A673 (cell line): ENCODE data around the gene RAB36.

Source experiments
- EZH2 ChIP-seq: fragments of 200-600 bp; sonication (generic); IDR thresholded peaks from 2 replicates; pipeline ENCODE4 v1.6.1; 2017; ENCODE audit warnings: borderline replicate concordance, low read depth, mild to moderate bottlenecking, mixed read lengths, antibody characterized with exemption, low read length; ENCODE audit not compliant: poor library complexity, severe bottlenecking
- TF ChIP-seq, protein P1 (sequence below): fragments of 300-800, 200-600 bp; sonication (generic); conservative IDR thresholded peaks from 2 replicates; pipeline ENCODE4 v1.5.1; 2017; ENCODE audit warnings: low read depth, mild to moderate bottlenecking, antibody characterized with exemption, low read length, moderate library complexity, mixed read lengths

DNA sequence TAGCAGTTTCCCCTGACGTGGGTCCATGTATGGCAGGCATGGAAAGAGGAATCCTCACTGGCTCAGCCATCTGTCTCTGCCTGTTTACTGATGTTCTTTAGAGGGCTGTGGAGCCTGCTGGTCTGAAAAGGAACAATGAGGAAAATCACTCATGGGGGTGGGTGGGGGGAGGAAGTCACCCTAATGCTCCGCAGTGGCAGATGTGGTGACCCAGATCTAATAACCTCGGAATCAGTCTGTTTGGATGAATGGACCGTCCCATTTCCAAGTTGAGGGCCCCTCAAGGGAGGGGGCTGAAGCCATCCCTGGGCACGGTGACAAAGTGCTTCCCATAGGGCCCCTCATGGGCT, 39.5 kb downstream of the RAB36 start:
- TF ChIP-seq, protein P1, sequence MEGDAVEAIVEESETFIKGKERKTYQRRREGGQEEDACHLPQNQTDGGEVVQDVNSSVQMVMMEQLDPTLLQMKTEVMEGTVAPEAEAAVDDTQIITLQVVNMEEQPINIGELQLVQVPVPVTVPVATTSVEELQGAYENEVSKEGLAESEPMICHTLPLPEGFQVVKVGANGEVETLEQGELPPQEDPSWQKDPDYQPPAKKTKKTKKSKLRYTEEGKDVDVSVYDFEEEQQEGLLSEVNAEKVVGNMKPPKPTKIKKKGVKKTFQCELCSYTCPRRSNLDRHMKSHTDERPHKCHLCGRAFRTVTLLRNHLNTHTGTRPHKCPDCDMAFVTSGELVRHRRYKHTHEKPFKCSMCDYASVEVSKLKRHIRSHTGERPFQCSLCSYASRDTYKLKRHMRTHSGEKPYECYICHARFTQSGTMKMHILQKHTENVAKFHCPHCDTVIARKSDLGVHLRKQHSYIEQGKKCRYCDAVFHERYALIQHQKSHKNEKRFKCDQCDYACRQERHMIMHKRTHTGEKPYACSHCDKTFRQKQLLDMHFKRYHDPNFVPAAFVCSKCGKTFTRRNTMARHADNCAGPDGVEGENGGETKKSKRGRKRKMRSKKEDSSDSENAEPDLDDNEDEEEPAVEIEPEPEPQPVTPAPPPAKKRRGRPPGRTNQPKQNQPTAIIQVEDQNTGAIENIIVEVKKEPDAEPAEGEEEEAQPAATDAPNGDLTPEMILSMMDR: no peak
- TF ChIP-seq EZH2: no peak
